PC-9 (cell line): ENCODE results near the gene EEF1B2. TPM values are rescaled to one million over a fixed set of nuclear protein-coding genes. Genes with fewer than 3 reads are reported as not detected.
"Not testable (repeated sequence)": the region's sequence is repeated elsewhere in the genome, so short reads cannot be mapped to it uniquely, and the experiment has no call there.

Source experiments
- BruUV-seq: library from RNA; stranded (reverse); fragments of 400-500 nt; replicated peaks from 2 replicates; lab custom pipeline; 2021; lab: Mats Ljungman, UMichigan
- CTCF ChIA-PET: fragments of 300-600 bp; sonication (Branson Sonifier 250); formaldehyde crosslinking; loops from one replicate; lab custom pipeline; 2022; ENCODE audit warnings: antibody characterized with exemption; lab: Charles Lee
- POLR2A ChIA-PET: fragments of 300-600 bp; sonication (Branson Sonifier 250); formaldehyde crosslinking; loops from one replicate; lab custom pipeline; 2022; ENCODE audit warnings: antibody characterized with exemption; ENCODE audit not compliant: unreplicated experiment; lab: Charles Lee
- DNase-seq, 2 experiments: peaks; one replicate each; pipeline versions ENCODE4 v3.0.0 to v3.0.0-alpha.2; 2015 to 2022; ENCODE audit warnings: mixed read lengths in 1 of 2
- H2AFZ ChIP-seq: fragments of 200-600 bp; sonication (generic); 2 replicates; pipeline ENCODE4 v1.8.1; 2017; ENCODE audit warnings: antibody characterized with exemption
- H3F3A ChIP-seq: fragments of 200-600 bp; sonication (generic); 2 replicates; pipeline ENCODE4 v1.8.1; 2017; ENCODE audit warnings: antibody characterized with exemption, mild to moderate bottlenecking, low read depth; ENCODE audit not compliant: insufficient read depth
- H3K27ac ChIP-seq: fragments of 200-600 bp; sonication (generic); 2 replicates; pipeline ENCODE4 v1.6.1; 2016; ENCODE audit warnings: mixed run types
- H3K27me3 ChIP-seq: fragments of 200-600 bp; sonication (generic); 2 replicates; pipeline ENCODE4 v1.6.1; 2016; ENCODE audit warnings: low read depth, mixed run types; ENCODE audit not compliant: insufficient read depth
- H3K36me3 ChIP-seq: fragments of 200-600 bp; sonication (generic); 2 replicates; pipeline ENCODE4 v1.6.1; 2016; ENCODE audit warnings: low read depth, mixed run types
- H3K4me1 ChIP-seq: fragments of 200-600 bp; sonication (generic); replicated peaks from 2 replicates; pipeline ENCODE4 v1.6.1; 2016; ENCODE audit warnings: mixed run types; ENCODE audit not compliant: insufficient read depth
- H3K4me2 ChIP-seq: fragments of 200-600 bp; sonication (generic); 2 replicates; pipeline ENCODE4 v1.6.1; 2017; ENCODE audit warnings: mixed run types
- H3K4me3 ChIP-seq: fragments of 200-600 bp; sonication (generic); 2 replicates; pipeline ENCODE4 v1.6.1; 2016; ENCODE audit warnings: mixed run types
- H3K79me2 ChIP-seq: fragments of 200-600 bp; sonication (generic); 2 replicates; pipeline ENCODE4 v1.6.1; 2017; ENCODE audit warnings: low read depth, mixed run types
- H3K9me2 ChIP-seq: fragments of 200-600 bp; sonication (generic); 2 replicates; pipeline ENCODE4 v1.8.1; 2017; ENCODE audit warnings: mild to moderate bottlenecking; ENCODE audit not compliant: insufficient read depth
- H3K9me3 ChIP-seq: fragments of 200-600 bp; sonication (generic); 2 replicates; pipeline ENCODE4 v1.8.1; 2016; ENCODE audit warnings: low read depth; ENCODE audit not compliant: insufficient read depth
- H4K20me1 ChIP-seq: fragments of 200-600 bp; sonication (generic); 2 replicates; pipeline ENCODE4 v1.8.1; 2017; ENCODE audit not compliant: insufficient read depth
- CTCF ChIP-seq: fragments of 200-600 bp; sonication (generic); conservative IDR thresholded peaks from 2 replicates; pipeline ENCODE4 v1.6.1; 2017; ENCODE audit warnings: mixed run types, antibody characterized with exemption, mild to moderate bottlenecking, moderate library complexity
- EZH2 ChIP-seq: fragments of 200-600 bp; sonication (generic); IDR thresholded peaks from 2 replicates; pipeline ENCODE4 v1.8.0; 2017; ENCODE audit warnings: antibody characterized with exemption, low read depth
- intact Hi-C: fragments of 100-400 bp; cut with micrococcal nuclease; formaldehyde crosslinking; loops from one replicate; pipeline ENCODE4 v1.10.0; 2022; ENCODE audit not compliant: unreplicated experiment
- total RNA-seq: library from RNA; stranded (reverse); gene quantifications from 2 replicates; pipeline ENCODE4 v1.2.3, GENCODE V29; 2021

Gene EEF1B2
- total RNA-seq, 1 experiment from 2014 or later: 367 TPM

GRCh38 chr2:206173147-206173546 is 13.5 kb downstream of the EEF1B2 start:
- intact Hi-C loops: no loop called here

GRCh38 chr2:206176121-206176520 is 16.4 kb downstream of the EEF1B2 start:
- no peaks in the 10 kb centered on the region for H3K36me3 ChIP-seq
- DNase-seq: no peak
- no peaks in the 10 kb centered on the region for H3K79me2 ChIP-seq
- POLR2A ChIA-PET: no interaction called here
- 0 out of 2 replicates have a peak, but pooled peaks cover 2% of the 10 kb centered on the region for H3F3A ChIP-seq
- no peaks in the 10 kb centered on the region for H3K9me2 ChIP-seq
- no peaks in the 10 kb centered on the region for H3K9me3 ChIP-seq
- H3K27me3 ChIP-seq: no peaks in the 10 kb centered on the region
- H3K4me3 ChIP-seq: no peak overlapping the region
- H3K27ac ChIP-seq: no peak overlapping the region
- CTCF ChIA-PET: no interaction called here
- intact Hi-C loops: no loop called here
- no TSS peak for BruUV-seq
- no peak overlapping the region for H3K4me2 ChIP-seq
- no peak for TF ChIP-seq CTCF
- TF ChIP-seq EZH2: no peak
- H3K4me1 ChIP-seq: no peaks in the 10 kb centered on the region
- no peak overlapping the region for H2AFZ ChIP-seq
- no peaks in the 10 kb centered on the region for H4K20me1 ChIP-seq

More at GRCh38 chr2:206173147-206173546, 13.5 kb downstream of the EEF1B2 start:
- Histone ChIP-seq H3K27me3 (no peaks in the 10 kb centered on the region), H3K36me3 (no peaks in the 10 kb centered on the region), H3K4me3 (no peak overlapping the region), H4K20me1 (no peaks in the 10 kb centered on the region), H2AFZ (no peak overlapping the region), H3K27ac (no peak overlapping the region), H3K4me2 (no peak overlapping the region), H3K9me2 (no peaks in the 10 kb centered on the region), H3K79me2 (no peaks in the 10 kb centered on the region), H3K9me3 (no peaks in the 10 kb centered on the region), H3K4me1 (no peaks in the 10 kb centered on the region), H3F3A (no peaks in the 10 kb centered on the region)
- POLR2A ChIA-PET: no interaction called here
- no TSS peak for BruUV-seq
- no peak for TF ChIP-seq CTCF
- no peak for TF ChIP-seq EZH2
- no peak for DNase-seq
- CTCF ChIA-PET: no interaction called here

- CTCF ChIA-PET: no interaction called here
- no peaks in the 10 kb centered on the region for H3K4me1 ChIP-seq
- DNase-seq: no peak
- H3K4me3 ChIP-seq: no peak overlapping the region
- no peak overlapping the region for H3K27ac ChIP-seq
- H3K9me3 ChIP-seq: no peaks in the 10 kb centered on the region
- POLR2A ChIA-PET: no interaction called here
- intact Hi-C loops: no loop called here
- no peaks in the 10 kb centered on the region for H3K79me2 ChIP-seq
- no peaks in the 10 kb centered on the region for H3K27me3 ChIP-seq
- H2AFZ ChIP-seq: no peak overlapping the region
- BruUV-seq: no TSS peak
- TF ChIP-seq CTCF (no peak), EZH2 (no peak)
- H3K9me2 ChIP-seq: no peaks in the 10 kb centered on the region
- 0 out of 2 replicates have a peak, but pooled peaks cover 4% of the 10 kb centered on the region for H3F3A ChIP-seq
- no peaks in the 10 kb centered on the region for H3K36me3 ChIP-seq
- no peaks in the 10 kb centered on the region for H4K20me1 ChIP-seq
- no peak overlapping the region for H3K4me2 ChIP-seq
Measured at GRCh38 chr2:206176901-206177300, 17.2 kb downstream of the EEF1B2 start.

GRCh38 chr2:206181526-206181925 is 21.8 kb downstream of the EEF1B2 start:
- H3K4me1 ChIP-seq, H4K20me1 ChIP-seq, DNase-seq, POLR2A ChIA-PET, H3K27ac ChIP-seq, H3K4me2 ChIP-seq, H3K36me3 ChIP-seq, H3K9me3 ChIP-seq, H3K79me2 ChIP-seq, H2AFZ ChIP-seq, H3K9me2 ChIP-seq, H3K4me3 ChIP-seq, intact Hi-C loops, H3K27me3 ChIP-seq, CTCF ChIA-PET, BruUV-seq, H3F3A ChIP-seq: not testable (repeated sequence)
